A549 (cell line): Measurements from ENCODE around the gene POLR2H. TPM values are rescaled to one million over a fixed set of nuclear protein-coding genes. Genes with fewer than 3 reads are reported as not detected.

Experiments used
- ATAC-seq, 2 experiments: fragments of 200-7000 bp in 1 of 2; fragments of >200 bp in 1 of 2; cut with Nextera tagmentation in 1 of 2; cut with Tn5 transposase in 1 of 2; 3 replicates each; pipeline versions ENCODE4 v1.8.0 to v1.9.1; 2018 to 2020; ENCODE audit warnings: mild to moderate bottlenecking in 1 of 2, moderate library complexity in 1 of 2
- CTCF ChIA-PET: fragments of 300-600 bp; sonication (Branson Sonifier 250); formaldehyde crosslinking; extraction: SDS; loops from one replicate; lab custom pipeline; 2021; ENCODE audit warnings: antibody characterized with exemption, inconsistent platforms; lab: Yijun Ruan, JAX
- POLR2A ChIA-PET: fragments of 350-600 bp; formaldehyde crosslinking; extraction: SDS; loops from one replicate; lab custom pipeline; 2021; ENCODE audit warnings: antibody characterized with exemption, inconsistent platforms; lab: Yijun Ruan, JAX
- DNase-seq, 2 experiments: peaks; one replicate each; pipeline versions ENCODE4 v3.0.0 to v3.0.0-alpha.2; 2011 to 2016; ENCODE audit warnings: low read depth in 1 of 2, low spot score in 1 of 2
- FAIRE-seq: peaks from 2 replicates; lab custom pipeline; 2011; peaks lifted over from hg19 to GRCh38; lab: Jason Lieb, UNC
- H3K27ac ChIP-seq, 2 experiments: fragments of >200 bp; sonication (Bioruptor Twin); formaldehyde crosslinking; 3 replicates each; pipeline ENCODE4 v1.5.1; 2016 to 2017
- H3K4me1 ChIP-seq: fragments of >200 bp; sonication (Bioruptor Twin); formaldehyde crosslinking; 3 replicates; pipeline ENCODE4 v1.6.1; 2016
- H3K4me2 ChIP-seq: fragments of >200 bp; sonication (Bioruptor Twin); formaldehyde crosslinking; 3 replicates; pipeline ENCODE4 v1.6.1; 2016
- H3K4me3 ChIP-seq: fragments of >200 bp; sonication (Bioruptor Twin); formaldehyde crosslinking; 3 replicates; pipeline ENCODE4 v1.5.1; 2016
- H3K9me3 ChIP-seq: fragments of >200 bp; sonication (Bioruptor Twin); formaldehyde crosslinking; 3 replicates; pipeline ENCODE4 v1.6.1; 2016
- BHLHE40 ChIP-seq: IDR thresholded peaks from 2 replicates; pipeline ENCODE4 v1.6.1; 2012; ENCODE audit warnings: low read depth, low read length, inconsistent platforms
- CBX8 ChIP-seq: fragments of 200-600 bp; sonication (generic); IDR thresholded peaks from 2 replicates; pipeline ENCODE4 v1.6.1; 2016
- CHD2 ChIP-seq: fragments of 150-350 bp; IDR thresholded peaks from 2 replicates; pipeline ENCODE4 v1.6.1; 2014; ENCODE audit warnings: low read length; ENCODE audit not compliant: partially characterized antibody
- CHD4 ChIP-seq: fragments of 200-600 bp; sonication (generic); IDR thresholded peaks from 2 replicates; pipeline ENCODE4 v1.6.1; 2016; ENCODE audit warnings: antibody characterized with exemption, mild to moderate bottlenecking, borderline replicate concordance
- EHF ChIP-seq: fragments of 250-450 bp; sonication (Bioruptor Pico); IDR thresholded peaks from 2 replicates; pipeline ENCODE4 v1.5.0; 2020; ENCODE audit warnings: mild to moderate bottlenecking
- EHMT2 ChIP-seq: fragments of 200-600 bp; sonication (generic); IDR thresholded peaks from 2 replicates; pipeline ENCODE4 v1.6.1; 2016; ENCODE audit warnings: antibody characterized with exemption, low read depth, mild to moderate bottlenecking, moderate library complexity
- EP300 ChIP-seq, 2 experiments: fragments of >200 bp; sonication (Bioruptor Twin); formaldehyde crosslinking; IDR thresholded peaks; 2 replicates in 1 of 2; 3 replicates in 1 of 2; pipeline ENCODE4 v1.6.1; 2016 to 2017
- ESRRA ChIP-seq: fragments of 150-350 bp; IDR thresholded peaks from 2 replicates; pipeline ENCODE4 v1.6.1; 2014; ENCODE audit warnings: mild to moderate bottlenecking, low read length, borderline replicate concordance
- FOSL2 ChIP-seq, 2 experiments: fragments of 450-650 bp in 1 of 2; fragments of >200 bp in 1 of 2; sonication (Bioruptor Twin) in 1 of 2; formaldehyde crosslinking; IDR thresholded peaks; 2 replicates each; pipeline versions ENCODE4 v1.5.0 to v1.6.1; 2016 to 2020; ENCODE audit warnings: mild to moderate bottlenecking in 1 of 2, moderate library complexity in 1 of 2
- FOXS1 ChIP-seq: fragments of 250-450 bp; sonication (Bioruptor Pico); IDR thresholded peaks from 2 replicates; pipeline ENCODE4 v1.5.0; 2020; ENCODE audit warnings: mild to moderate bottlenecking, moderate library complexity
- GATA3 ChIP-seq: IDR thresholded peaks from 2 replicates; pipeline ENCODE4 v1.6.1; 2012; ENCODE audit warnings: borderline replicate concordance
- HDAC2 ChIP-seq: fragments of 200-600 bp; sonication (generic); IDR thresholded peaks from 2 replicates; pipeline ENCODE4 v1.6.1; 2016
- HEYL ChIP-seq: fragments of 250-450 bp; sonication (Bioruptor Pico); IDR thresholded peaks from 2 replicates; pipeline ENCODE4 v1.8.0; 2021; ENCODE audit warnings: mild to moderate bottlenecking, moderate library complexity
- HOXB5 ChIP-seq: fragments of 250-450 bp; sonication (Bioruptor Pico); IDR thresholded peaks from 2 replicates; pipeline ENCODE4 v1.5.0; 2020; ENCODE audit warnings: mild to moderate bottlenecking, moderate library complexity
- JUN ChIP-seq, 2 experiments: fragments of >200 bp; sonication (Bioruptor Twin); formaldehyde crosslinking; IDR thresholded peaks; 2 replicates in 1 of 2; 3 replicates in 1 of 2; pipeline ENCODE4 v1.6.1; 2016 to 2017
- KDM5A ChIP-seq: fragments of 200-600 bp; sonication (generic); IDR thresholded peaks from 2 replicates; pipeline ENCODE4 v1.6.1; 2016; ENCODE audit warnings: antibody characterized with exemption, mild to moderate bottlenecking
- MAZ ChIP-seq: fragments of 150-350 bp; IDR thresholded peaks from 2 replicates; pipeline ENCODE4 v1.6.1; 2014; ENCODE audit warnings: antibody characterized with exemption, low read depth, low read length, borderline replicate concordance
- MYC ChIP-seq: IDR thresholded peaks from 2 replicates; pipeline ENCODE4 v1.6.1; 2012; ENCODE audit warnings: mild to moderate bottlenecking, inconsistent platforms, low read length, improper control_type of control experiment, borderline replicate concordance
- NFE2L2 ChIP-seq: fragments of 150-350 bp; conservative IDR thresholded peaks from 2 replicates; pipeline ENCODE4 v1.6.1; 2014; ENCODE audit warnings: low read length
- NPAS2 ChIP-seq: fragments of 250-450 bp; sonication (Bioruptor Pico); IDR thresholded peaks from 2 replicates; pipeline ENCODE4 v1.8.0; 2022; ENCODE audit warnings: mild to moderate bottlenecking, moderate library complexity, borderline replicate concordance
- NR3C1 ChIP-seq: fragments of >200 bp; sonication (Bioruptor Twin); formaldehyde crosslinking; IDR thresholded peaks from 3 replicates; pipeline ENCODE4 v1.6.1; 2017
- RARB ChIP-seq: fragments of 250-450 bp; sonication (Bioruptor Pico); IDR thresholded peaks from 2 replicates; pipeline ENCODE4 v1.8.0; 2021; ENCODE audit warnings: mild to moderate bottlenecking, moderate library complexity
- RFX5 ChIP-seq: fragments of 450-650 bp; IDR thresholded peaks from 2 replicates; pipeline ENCODE4 v1.7.1; 2014; ENCODE audit warnings: antibody characterized with exemption, mild to moderate bottlenecking, moderate library complexity
- RNF2 ChIP-seq: fragments of 200-600 bp; sonication (generic); IDR thresholded peaks from 2 replicates; pipeline ENCODE4 v1.6.1; 2016; ENCODE audit warnings: low read depth, mild to moderate bottlenecking, antibody characterized with exemption, moderate library complexity, borderline replicate concordance
- ZFP36 ChIP-seq: fragments of 450-650 bp; IDR thresholded peaks from 2 replicates; pipeline ENCODE4 v1.6.1; 2014; ENCODE audit warnings: borderline replicate concordance; ENCODE audit not compliant: partially characterized antibody
- ZNF302 ChIP-seq: fragments of 250-450 bp; sonication (Bioruptor Pico); IDR thresholded peaks from 2 replicates; pipeline ENCODE4 v1.9.0; 2021; ENCODE audit warnings: inconsistent platforms, mild to moderate bottlenecking, moderate library complexity
- WGBS: methylation state at CpG from one replicate; pipeline ENCODE4 v1.1.6; 2017; ENCODE audit errors: missing lambda C conversion rate; 5-methylcytosine and 5-hydroxymethylcytosine counted together
- polyA plus RNA-seq, 4 experiments: library from polyadenylated mRNA; depleted of rRNA in 3 of 4; stranded (reverse); fragments of >200 nt; fragmentation: RNase III in 1 of 4; extraction: RNeasy Plus Mini Kit Qiagen cat#74134 plus additional on column Dnase treatment in 1 of 4; gene quantifications; 2 replicates in 3 of 4; 3 replicates in 1 of 4; pipeline ENCODE4 v1.2.3, GENCODE V29; 2011 to 2017
- TF ChIP-seq, protein P1 (sequence below): fragments of 150-350 bp; IDR thresholded peaks from 2 replicates; pipeline ENCODE4 v1.6.1; 2014; ENCODE audit warnings: low read depth, mild to moderate bottlenecking, low read length
- TF ChIP-seq, protein P2 (sequence below): IDR thresholded peaks from 2 replicates; pipeline ENCODE4 v1.6.1; 2012
- TF ChIP-seq, protein P3 (sequence below): fragments of 250-450 bp; sonication (Bioruptor Pico); IDR thresholded peaks from 2 replicates; pipeline ENCODE4 v1.5.0; 2020; ENCODE audit warnings: low read depth, mild to moderate bottlenecking, moderate library complexity
- TF ChIP-seq, protein P4 (sequence below): fragments of 200-600 bp; sonication (generic); IDR thresholded peaks from 2 replicates; pipeline ENCODE4 v1.6.1; 2016; ENCODE audit warnings: antibody characterized with exemption, mild to moderate bottlenecking, moderate library complexity
- TF ChIP-seq, protein P5 (sequence below): fragments of >200 bp; sonication (Bioruptor Twin); formaldehyde crosslinking; IDR thresholded peaks from 2 replicates; pipeline ENCODE4 v1.6.1; 2016
- TF ChIP-seq, protein P6 (sequence below): fragments of 450-650 bp; IDR thresholded peaks from 2 replicates; pipeline ENCODE4 v1.6.1; 2014; ENCODE audit warnings: antibody characterized with exemption

Gene POLR2H
- polyA plus RNA-seq, 2 of the 4 experiments (the other 2 are of a cell fraction) = 104 to 127 TPM

DNA sequence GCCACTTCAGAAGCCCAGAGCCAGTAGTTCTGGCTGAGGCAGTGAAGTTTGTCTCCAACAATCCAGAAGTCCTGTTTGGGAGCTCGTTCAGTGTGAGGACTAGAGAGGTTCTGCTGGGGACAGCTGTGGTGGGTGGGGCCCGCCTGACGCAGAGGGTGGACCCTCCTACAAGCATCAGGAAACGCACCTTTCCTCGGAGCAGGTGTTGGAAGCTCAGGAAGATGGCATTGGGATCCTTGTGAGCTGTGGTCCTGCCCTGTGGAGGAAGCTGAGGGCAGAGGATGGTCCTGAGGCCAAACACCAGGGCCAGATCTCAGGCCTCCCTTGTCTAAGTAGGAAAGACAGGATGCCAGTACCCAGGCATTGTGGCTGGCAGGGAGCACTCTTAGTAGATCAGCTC lies 11.4 kb downstream of the POLR2H start:
- 67% methylated on average over 2 of the region's 5 CpGs for WGBS
- Histone ChIP-seq H3K4me2 (no peak overlapping the region), H3K27ac (no peak overlapping the region), H3K9me3 (no peaks in the 10 kb centered on the region), H3K4me3 (no peak overlapping the region), H3K4me1 (peaks cover 10% of the 10 kb centered on the region; the same call in 2 of the 3 replicates)
- TF ChIP-seq MYC (no peak), MAZ (no peak), EP300 (IDR thresholded peaks at IDR 0.05) (no peak), CHD4 (no peak), BHLHE40 (no peak), EHF (CRISPR knock-in tag) (no peak), FOSL2 (IDR thresholded peaks at IDR 0.05) (no peak), FOSL2 (CRISPR knock-in tag; IDR thresholded peaks at IDR 0.05) (no peak), RFX5 (no peak), CBX8 (no peak), FOXS1 (no peak), HEYL (CRISPR knock-in tag) (no peak), JUN (IDR thresholded peaks at IDR 0.05) (no peak), NPAS2 (CRISPR knock-in tag) (no peak), ESRRA (no peak), NFE2L2 (no peak), ZFP36 (no peak)
- TF ChIP-seq, protein P1, sequence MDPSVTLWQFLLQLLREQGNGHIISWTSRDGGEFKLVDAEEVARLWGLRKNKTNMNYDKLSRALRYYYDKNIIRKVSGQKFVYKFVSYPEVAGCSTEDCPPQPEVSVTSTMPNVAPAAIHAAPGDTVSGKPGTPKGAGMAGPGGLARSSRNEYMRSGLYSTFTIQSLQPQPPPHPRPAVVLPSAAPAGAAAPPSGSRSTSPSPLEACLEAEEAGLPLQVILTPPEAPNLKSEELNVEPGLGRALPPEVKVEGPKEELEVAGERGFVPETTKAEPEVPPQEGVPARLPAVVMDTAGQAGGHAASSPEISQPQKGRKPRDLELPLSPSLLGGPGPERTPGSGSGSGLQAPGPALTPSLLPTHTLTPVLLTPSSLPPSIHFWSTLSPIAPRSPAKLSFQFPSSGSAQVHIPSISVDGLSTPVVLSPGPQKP = no peak
- TF ChIP-seq, protein P2, sequence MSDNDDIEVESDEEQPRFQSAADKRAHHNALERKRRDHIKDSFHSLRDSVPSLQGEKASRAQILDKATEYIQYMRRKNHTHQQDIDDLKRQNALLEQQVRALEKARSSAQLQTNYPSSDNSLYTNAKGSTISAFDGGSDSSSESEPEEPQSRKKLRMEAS = no peak
- TF ChIP-seq, protein P3, sequence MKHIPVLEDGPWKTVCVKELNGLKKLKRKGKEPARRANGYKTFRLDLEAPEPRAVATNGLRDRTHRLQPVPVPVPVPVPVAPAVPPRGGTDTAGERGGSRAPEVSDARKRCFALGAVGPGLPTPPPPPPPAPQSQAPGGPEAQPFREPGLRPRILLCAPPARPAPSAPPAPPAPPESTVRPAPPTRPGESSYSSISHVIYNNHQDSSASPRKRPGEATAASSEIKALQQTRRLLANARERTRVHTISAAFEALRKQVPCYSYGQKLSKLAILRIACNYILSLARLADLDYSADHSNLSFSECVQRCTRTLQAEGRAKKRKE = no peak
- ATAC-seq (peak in 1 of 2 experiments; percentile 17; a peak in 1 of 6 replicates), DNase-seq (no peak), FAIRE-seq (no peak)
- ChIA-PET POLR2A (interaction anchor here (1.3 kb wide), 1 partner anchor 145 kb away, joined by 3 read pairs; no protein-coding TSS in a partner anchor), CTCF (interaction anchor here (0.9 to 13.6 kb wide), 10 partner anchors 9 to 188 kb away, joined by 3 to 171 read pairs (median 16); partner anchors contain the start of gene EPHB3)

DNA sequence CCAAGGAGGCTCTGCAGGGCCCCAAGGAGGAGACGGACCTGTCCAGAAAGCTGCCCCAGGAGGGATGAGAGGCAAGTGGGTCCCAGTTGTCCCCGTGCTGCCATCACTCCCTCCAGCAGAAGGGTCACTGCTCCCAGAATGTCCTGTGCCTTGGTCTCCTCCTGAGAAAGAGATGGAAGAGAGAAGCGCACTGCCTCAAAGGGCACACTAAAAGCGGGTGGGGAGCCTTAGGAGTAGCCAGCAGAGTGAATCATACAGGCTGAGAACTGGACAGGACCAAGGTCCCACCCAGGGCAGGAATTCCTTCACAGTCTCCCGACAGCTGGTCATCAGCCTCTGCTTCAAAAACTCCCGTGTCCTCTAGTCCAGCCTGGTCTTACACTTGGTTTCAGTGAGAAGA lies 11.9 kb downstream of the POLR2H start:
- DNase-seq = no peak
- CTCF ChIA-PET = interaction anchor here (0.7 to 13.6 kb wide), 10 partner anchors 10 to 188 kb away, joined by 3 to 171 read pairs (median 10); partner anchors contain the start of gene EPHB3
- FAIRE-seq = no peak
- no peak for ATAC-seq
- peaks cover 12% of the 10 kb centered on the region; the same call in 2 of the 3 replicates for H3K4me1 ChIP-seq
- H3K4me2 ChIP-seq = no peak overlapping the region
- POLR2A ChIA-PET = no interaction called here
- H3K4me3 ChIP-seq = no peak overlapping the region
- no peaks in the 10 kb centered on the region for H3K9me3 ChIP-seq
- 53% methylated on average over 6 of the region's 6 CpGs for WGBS
- no peak overlapping the region for H3K27ac ChIP-seq
- no peak for TF ChIP-seq GATA3
- TF ChIP-seq, protein P4, sequence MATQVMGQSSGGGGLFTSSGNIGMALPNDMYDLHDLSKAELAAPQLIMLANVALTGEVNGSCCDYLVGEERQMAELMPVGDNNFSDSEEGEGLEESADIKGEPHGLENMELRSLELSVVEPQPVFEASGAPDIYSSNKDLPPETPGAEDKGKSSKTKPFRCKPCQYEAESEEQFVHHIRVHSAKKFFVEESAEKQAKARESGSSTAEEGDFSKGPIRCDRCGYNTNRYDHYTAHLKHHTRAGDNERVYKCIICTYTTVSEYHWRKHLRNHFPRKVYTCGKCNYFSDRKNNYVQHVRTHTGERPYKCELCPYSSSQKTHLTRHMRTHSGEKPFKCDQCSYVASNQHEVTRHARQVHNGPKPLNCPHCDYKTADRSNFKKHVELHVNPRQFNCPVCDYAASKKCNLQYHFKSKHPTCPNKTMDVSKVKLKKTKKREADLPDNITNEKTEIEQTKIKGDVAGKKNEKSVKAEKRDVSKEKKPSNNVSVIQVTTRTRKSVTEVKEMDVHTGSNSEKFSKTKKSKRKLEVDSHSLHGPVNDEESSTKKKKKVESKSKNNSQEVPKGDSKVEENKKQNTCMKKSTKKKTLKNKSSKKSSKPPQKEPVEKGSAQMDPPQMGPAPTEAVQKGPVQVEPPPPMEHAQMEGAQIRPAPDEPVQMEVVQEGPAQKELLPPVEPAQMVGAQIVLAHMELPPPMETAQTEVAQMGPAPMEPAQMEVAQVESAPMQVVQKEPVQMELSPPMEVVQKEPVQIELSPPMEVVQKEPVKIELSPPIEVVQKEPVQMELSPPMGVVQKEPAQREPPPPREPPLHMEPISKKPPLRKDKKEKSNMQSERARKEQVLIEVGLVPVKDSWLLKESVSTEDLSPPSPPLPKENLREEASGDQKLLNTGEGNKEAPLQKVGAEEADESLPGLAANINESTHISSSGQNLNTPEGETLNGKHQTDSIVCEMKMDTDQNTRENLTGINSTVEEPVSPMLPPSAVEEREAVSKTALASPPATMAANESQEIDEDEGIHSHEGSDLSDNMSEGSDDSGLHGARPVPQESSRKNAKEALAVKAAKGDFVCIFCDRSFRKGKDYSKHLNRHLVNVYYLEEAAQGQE = no peak
- TF ChIP-seq HOXB5 = no peak
- TF ChIP-seq, protein P5, sequence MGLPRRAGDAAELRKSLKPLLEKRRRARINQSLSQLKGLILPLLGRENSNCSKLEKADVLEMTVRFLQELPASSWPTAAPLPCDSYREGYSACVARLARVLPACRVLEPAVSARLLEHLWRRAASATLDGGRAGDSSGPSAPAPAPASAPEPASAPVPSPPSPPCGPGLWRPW = no peak
- no peak for TF ChIP-seq EHMT2
- no peak for TF ChIP-seq RNF2
- TF ChIP-seq NR3C1 = no peak
- TF ChIP-seq, protein P3 = no peak
- no peak for TF ChIP-seq KDM5A
- no peak for TF ChIP-seq HEYL (CRISPR knock-in tag)
- TF ChIP-seq HDAC2 = no peak
- TF ChIP-seq ZNF302 (CRISPR knock-in tag) = no peak
- no peak for TF ChIP-seq MYC
- TF ChIP-seq, protein P6, sequence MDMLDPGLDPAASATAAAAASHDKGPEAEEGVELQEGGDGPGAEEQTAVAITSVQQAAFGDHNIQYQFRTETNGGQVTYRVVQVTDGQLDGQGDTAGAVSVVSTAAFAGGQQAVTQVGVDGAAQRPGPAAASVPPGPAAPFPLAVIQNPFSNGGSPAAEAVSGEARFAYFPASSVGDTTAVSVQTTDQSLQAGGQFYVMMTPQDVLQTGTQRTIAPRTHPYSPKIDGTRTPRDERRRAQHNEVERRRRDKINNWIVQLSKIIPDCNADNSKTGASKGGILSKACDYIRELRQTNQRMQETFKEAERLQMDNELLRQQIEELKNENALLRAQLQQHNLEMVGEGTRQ = no peak
- TF ChIP-seq CHD2 = no peak
- TF ChIP-seq RARB = no peak
